ENCODE measurements around the gene RALA.

DNA sequence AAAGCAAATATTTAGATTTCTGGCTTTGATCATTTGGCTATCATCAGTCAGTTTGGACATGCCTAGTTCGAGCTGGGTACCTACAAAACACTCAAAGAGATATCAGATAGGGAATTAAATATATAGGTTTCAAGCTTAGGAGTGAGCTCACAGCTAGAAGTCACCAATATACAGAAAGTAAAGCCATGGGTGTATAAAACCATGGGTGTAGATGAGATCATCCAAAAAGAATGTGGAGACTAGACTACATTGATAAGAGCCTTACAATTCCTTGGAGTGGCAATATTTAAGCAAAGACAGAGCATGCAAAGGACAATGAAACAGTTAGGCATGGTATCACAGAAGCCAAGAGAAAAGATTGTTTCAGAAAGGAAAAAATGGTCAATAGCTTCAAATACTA, 7.2 kb upstream of the RALA start:
- no peak for TF ChIP-seq CTCF (IDR thresholded peaks at IDR 0.05)
- no peak for TF ChIP-seq POLR2A (IDR thresholded peaks at IDR 0.05)
